ENCODE measurements around the gene RHOBTB3. TPM values are rescaled to one million over a fixed set of nuclear protein-coding genes. Genes with fewer than 3 reads are reported as not detected.

Gene RHOBTB3
- total RNA-seq, 1 donor from 2014 or later = 79.7 TPM

DNA sequence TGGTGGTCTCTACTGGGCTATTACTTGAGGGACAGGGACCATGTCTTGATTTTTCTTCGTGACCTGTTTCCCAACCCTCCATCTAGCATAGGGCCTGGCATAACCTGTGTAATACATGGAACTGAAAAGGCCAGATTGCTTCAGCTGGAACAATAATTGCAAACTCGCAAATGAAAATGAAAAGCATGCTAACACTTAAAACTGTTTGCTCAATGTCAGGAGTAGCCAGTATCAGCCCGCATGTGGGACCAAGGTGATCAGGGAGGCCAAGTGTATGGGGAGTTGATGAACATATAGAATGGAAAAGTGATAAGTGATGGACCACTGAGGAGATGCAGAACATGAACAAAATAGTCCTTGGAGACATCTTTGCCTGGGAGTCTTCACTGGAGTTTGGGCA is 66.2 kb downstream of the RHOBTB3 start:
- intact Hi-C loops (cut with micrococcal nuclease) = no loop called here
- Histone ChIP-seq H3K27ac (replicated peaks) (no peak overlapping the region), H3K36me3 (peaks cover 24% of the 10 kb centered on the region)

DNA sequence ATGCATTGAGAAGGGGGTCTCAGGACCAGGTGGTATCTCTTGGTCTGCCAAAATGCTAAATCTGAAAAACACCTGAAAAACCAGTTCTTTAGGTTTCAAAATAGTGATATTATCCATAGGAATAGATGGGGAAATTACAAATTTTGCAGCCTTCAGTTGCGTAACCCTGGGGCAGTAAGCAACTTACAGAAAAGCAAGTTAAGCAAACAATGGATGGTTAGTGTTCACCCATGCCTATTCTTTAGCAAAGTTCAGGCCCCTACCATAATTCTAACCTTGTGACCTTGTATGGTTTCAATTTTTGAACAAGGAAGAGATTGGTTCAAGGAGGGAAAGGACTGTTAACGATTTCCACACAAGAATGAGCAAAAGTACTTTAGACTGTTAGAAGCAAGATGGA is 66.9 kb downstream of the RHOBTB3 start:
- DNase-seq = no peak

More for the DNA sequence above, 66.2 kb downstream of the RHOBTB3 start:
- Histone ChIP-seq H3K4me3 (no peak overlapping the region), H3K9me3 (replicated peaks) (no peaks in the 10 kb centered on the region), H3K27me3 (ENCODE audit: low read depth) (no peaks in the 10 kb centered on the region), H3K4me1 (peaks cover 13% of the 10 kb centered on the region)
- TF ChIP-seq, protein P1, sequence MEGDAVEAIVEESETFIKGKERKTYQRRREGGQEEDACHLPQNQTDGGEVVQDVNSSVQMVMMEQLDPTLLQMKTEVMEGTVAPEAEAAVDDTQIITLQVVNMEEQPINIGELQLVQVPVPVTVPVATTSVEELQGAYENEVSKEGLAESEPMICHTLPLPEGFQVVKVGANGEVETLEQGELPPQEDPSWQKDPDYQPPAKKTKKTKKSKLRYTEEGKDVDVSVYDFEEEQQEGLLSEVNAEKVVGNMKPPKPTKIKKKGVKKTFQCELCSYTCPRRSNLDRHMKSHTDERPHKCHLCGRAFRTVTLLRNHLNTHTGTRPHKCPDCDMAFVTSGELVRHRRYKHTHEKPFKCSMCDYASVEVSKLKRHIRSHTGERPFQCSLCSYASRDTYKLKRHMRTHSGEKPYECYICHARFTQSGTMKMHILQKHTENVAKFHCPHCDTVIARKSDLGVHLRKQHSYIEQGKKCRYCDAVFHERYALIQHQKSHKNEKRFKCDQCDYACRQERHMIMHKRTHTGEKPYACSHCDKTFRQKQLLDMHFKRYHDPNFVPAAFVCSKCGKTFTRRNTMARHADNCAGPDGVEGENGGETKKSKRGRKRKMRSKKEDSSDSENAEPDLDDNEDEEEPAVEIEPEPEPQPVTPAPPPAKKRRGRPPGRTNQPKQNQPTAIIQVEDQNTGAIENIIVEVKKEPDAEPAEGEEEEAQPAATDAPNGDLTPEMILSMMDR (IDR thresholded peaks at IDR 0.05; ENCODE audit: borderline replicate concordance) = no peak
- DNase-seq = no peak

DNA sequence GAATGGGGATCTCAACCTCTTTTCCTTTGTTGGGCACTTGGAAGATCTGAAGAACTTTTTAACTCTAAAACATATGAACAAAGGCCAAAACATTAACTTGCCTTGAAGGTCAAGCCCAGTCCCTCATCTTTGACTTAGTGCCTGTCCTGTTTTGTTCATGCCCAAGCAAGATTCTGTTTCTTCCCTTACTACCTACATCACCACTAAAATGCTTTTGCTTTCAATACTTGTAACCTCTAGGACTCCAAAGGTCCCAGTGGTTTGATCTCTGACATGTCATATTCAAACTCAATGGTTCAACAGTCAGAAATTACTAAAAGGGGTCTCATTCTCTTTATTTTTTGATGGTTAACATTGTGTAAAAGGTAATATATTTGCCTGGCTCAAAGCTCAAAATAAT is 67.4 kb downstream of the RHOBTB3 start:
- no peaks in the 10 kb centered on the region for H3K9me3 ChIP-seq (replicated peaks)
- no peaks in the 10 kb centered on the region for H3K27me3 ChIP-seq (ENCODE audit: low read depth)
- peaks cover 25% of the 10 kb centered on the region for H3K4me1 ChIP-seq
- intact Hi-C loops (cut with micrococcal nuclease) = no loop called here
- TF ChIP-seq, protein P1 (IDR thresholded peaks at IDR 0.05; ENCODE audit: borderline replicate concordance) = no peak
- H3K4me3 ChIP-seq = no peak overlapping the region
- H3K27ac ChIP-seq (replicated peaks) = no peak overlapping the region
- no peak for DNase-seq
- H3K36me3 ChIP-seq = peaks cover 18% of the 10 kb centered on the region

More for the DNA sequence above, 66.9 kb downstream of the RHOBTB3 start:
- intact Hi-C loops (cut with micrococcal nuclease) = no loop called here
- Histone ChIP-seq H3K36me3 (peaks cover 21% of the 10 kb centered on the region), H3K4me3 (no peak overlapping the region), H3K27ac (replicated peaks) (no peak overlapping the region), H3K4me1 (peaks cover 20% of the 10 kb centered on the region), H3K9me3 (replicated peaks) (no peaks in the 10 kb centered on the region), H3K27me3 (ENCODE audit: low read depth) (no peaks in the 10 kb centered on the region)
- TF ChIP-seq, protein P1 (IDR thresholded peaks at IDR 0.05; ENCODE audit: borderline replicate concordance) = no peak

DNA sequence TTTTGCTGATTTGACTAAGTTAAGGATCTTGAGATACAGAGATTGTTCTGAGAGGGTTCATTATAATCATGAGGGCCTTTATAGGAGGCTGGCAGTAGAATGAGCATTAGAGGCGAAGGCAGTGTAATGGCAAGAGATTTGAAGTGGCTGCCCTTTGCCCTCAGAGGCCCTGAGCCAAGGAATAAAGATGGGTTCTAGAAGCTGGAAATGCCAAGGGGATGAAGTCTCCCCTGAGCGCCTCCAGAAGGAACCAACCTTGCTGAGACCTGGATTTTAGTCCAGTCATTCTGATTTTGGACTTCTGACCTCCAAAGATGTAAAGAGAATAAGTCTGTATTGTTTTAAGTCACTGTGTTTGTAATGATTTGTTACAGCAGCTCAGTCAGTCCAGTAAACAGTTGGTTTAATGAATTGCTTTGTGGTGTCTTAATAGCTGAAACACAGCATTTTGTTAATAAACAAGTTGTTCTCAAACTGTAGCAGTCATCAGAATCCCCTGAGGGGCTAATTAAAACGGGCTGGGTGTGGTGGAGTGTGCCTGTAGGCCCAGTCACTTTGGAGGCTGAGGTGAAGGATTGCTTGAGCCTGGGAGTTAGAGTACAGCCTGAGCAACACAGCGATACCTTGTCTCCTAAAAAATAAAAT is 68.2 kb downstream of the RHOBTB3 start:
- Histone ChIP-seq H3K36me3 (peaks cover 13% of the 10 kb centered on the region), H3K27me3 (ENCODE audit: low read depth) (no peaks in the 10 kb centered on the region), H3K4me1 (peaks cover 32% of the 10 kb centered on the region), H3K27ac (replicated peaks) (no peak overlapping the region), H3K4me3 (no peak overlapping the region), H3K9me3 (replicated peaks) (no peaks in the 10 kb centered on the region)
- DNase-seq = no peak
- intact Hi-C loops (cut with micrococcal nuclease) = no loop called here
- TF ChIP-seq, protein P1 (IDR thresholded peaks at IDR 0.05; ENCODE audit: borderline replicate concordance) = no peak

DNA sequence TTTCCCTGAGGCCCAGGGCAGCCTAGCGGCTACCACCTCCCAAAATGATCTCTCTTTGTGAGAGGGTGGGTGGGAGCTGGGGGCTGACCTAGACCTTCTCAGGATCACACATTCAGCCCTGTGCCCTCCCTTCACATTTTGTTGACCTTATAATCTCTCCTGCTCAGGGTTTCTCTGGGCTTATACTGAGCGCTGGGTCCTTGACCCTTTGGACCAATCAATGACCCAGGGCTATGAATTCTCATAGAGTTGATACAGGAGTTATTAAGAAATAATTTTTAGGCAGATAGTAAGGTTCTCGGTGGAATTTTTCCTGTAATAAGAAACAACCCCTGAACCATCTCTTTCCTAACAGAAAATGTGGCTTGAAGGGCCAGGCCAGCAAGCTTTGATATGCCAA is 69.4 kb downstream of the RHOBTB3 start:
- H3K4me3 ChIP-seq = no peak overlapping the region
- peaks cover 33% of the 10 kb centered on the region for H3K4me1 ChIP-seq
- H3K27ac ChIP-seq (replicated peaks) = no peak overlapping the region
- intact Hi-C loops (cut with micrococcal nuclease) = no loop called here
- TF ChIP-seq, protein P1 (IDR thresholded peaks at IDR 0.05; ENCODE audit: borderline replicate concordance) = no peak
- peaks cover 10% of the 10 kb centered on the region for H3K9me3 ChIP-seq (replicated peaks)
- H3K36me3 ChIP-seq = peaks cover 11% of the 10 kb centered on the region
- H3K27me3 ChIP-seq (ENCODE audit: low read depth) = no peaks in the 10 kb centered on the region
- DNase-seq = no peak

Data from left ventricle myocardium inferior (tissue), 1 donor.